CD4-positive, alpha-beta memory T cell (primary cell): Measurements from ENCODE around the gene CHD1. TPM values are rescaled to one million over a fixed set of nuclear protein-coding genes. Genes with fewer than 3 reads are reported as not detected.
"Not testable (repeated sequence)": the region's sequence is repeated elsewhere in the genome, so short reads cannot be mapped to it uniquely, and the experiment has no call there.

ENCODE experiments used
- CTCF ChIA-PET: fragments of 350-600 bp; sonication (Branson Sonifier 250); formaldehyde crosslinking; loops from one replicate; lab custom pipeline; 2021; ENCODE audit warnings: inconsistent platforms; ENCODE audit not compliant: partially characterized antibody; lab: Charles Lee
- POLR2A ChIA-PET: fragments of 350-600 bp; sonication (Branson Sonifier 250); formaldehyde crosslinking; loops from one replicate; lab custom pipeline; 2021; ENCODE audit not compliant: partially characterized antibody; lab: Charles Lee
- DNase-seq, 5 donors: peaks; one replicate each; pipeline versions ENCODE4 v3.0.0 to v3.0.0-alpha.2; 2020 to 2022; ENCODE audit warnings: mixed read lengths in 1 of 5
- H3K27ac ChIP-seq: one replicate; pipeline ENCODE4 v1.7.0; 2013; ENCODE audit warnings: low read depth, low read length
- H3K27me3 ChIP-seq: 2 replicates; pipeline ENCODE4 v1.7.0; 2013; ENCODE audit warnings: mild to moderate bottlenecking, low read length, moderate library complexity; ENCODE audit not compliant: insufficient read depth
- H3K36me3 ChIP-seq: 2 replicates; pipeline ENCODE4 v1.7.0; 2013; ENCODE audit warnings: mild to moderate bottlenecking, low read length, moderate library complexity; ENCODE audit not compliant: insufficient read depth
- H3K4me1 ChIP-seq: 2 replicates; pipeline ENCODE4 v1.7.0; 2013; ENCODE audit warnings: mild to moderate bottlenecking, low read length, moderate library complexity; ENCODE audit not compliant: insufficient read depth
- H3K4me3 ChIP-seq, 2 donors: one replicate each; pipeline ENCODE4 v1.7.0; 2013; ENCODE audit warnings: low read length in 2 of 2, mild to moderate bottlenecking in 1 of 2
- H3K9me3 ChIP-seq, 2 donors: one replicate each; pipeline ENCODE4 v1.7.0; 2013; ENCODE audit warnings: low read length in 2 of 2, control low read depth in 1 of 2; ENCODE audit not compliant: control insufficient read depth in 1 of 2
- H3K27ac Mint-ChIP-seq, 7 donors: one replicate each; pipeline ENCODE4 v1.8.0; 2020 to 2021; ENCODE audit warnings: mixed read lengths in 7 of 7, mild to moderate bottlenecking in 6 of 7, inconsistent platforms in 3 of 7, moderate library complexity in 3 of 7
- H3K27me3 Mint-ChIP-seq, 2 donors: one replicate each; pipeline ENCODE4 v1.8.0; 2020 to 2021; ENCODE audit warnings: mixed read lengths in 2 of 2
- H3K36me3 Mint-ChIP-seq, 2 donors: one replicate each; pipeline ENCODE4 v1.8.0; 2020 to 2021; ENCODE audit warnings: mixed read lengths in 2 of 2, inconsistent platforms in 1 of 2, mild to moderate bottlenecking in 1 of 2
- H3K4me1 Mint-ChIP-seq, 4 donors: one replicate each; pipeline ENCODE4 v1.8.0; 2020 to 2021; ENCODE audit warnings: mixed read lengths in 4 of 4, mild to moderate bottlenecking in 1 of 4
- H3K4me3 Mint-ChIP-seq, 8 donors: one replicate each; pipeline ENCODE4 v1.8.0; 2020 to 2021; ENCODE audit warnings: mixed read lengths in 8 of 8, mild to moderate bottlenecking in 7 of 8, moderate library complexity in 6 of 8, inconsistent platforms in 3 of 8
- H3K9me3 Mint-ChIP-seq, 8 donors: one replicate each; pipeline ENCODE4 v1.8.0; 2020 to 2021; ENCODE audit warnings: mixed read lengths in 8 of 8, mild to moderate bottlenecking in 5 of 8, inconsistent platforms in 3 of 8, moderate library complexity in 1 of 8
- intact Hi-C: fragments of 100-400 bp; cut with micrococcal nuclease; formaldehyde crosslinking; loops from one replicate; pipeline ENCODE4 v1.15.1; 2023
- polyA plus RNA-seq, 2 donors: library from polyadenylated mRNA; unstranded; fragments of 300-500 nt; fragmentation: Illumina TruSeq; gene quantifications; one replicate each; pipeline ENCODE4 v1.2.3, GENCODE V29; 2021
- total RNA-seq, 2 experiments: library from RNA; stranded (reverse); gene quantifications; one replicate each; pipeline ENCODE4 v1.2.3, GENCODE V29; 2021

Gene CHD1
- total and polyA plus RNA-seq, 4 experiments from 2014 or later, result 6.6 to 93.9 (median 53.2) TPM

GRCh38 chr5:98955888-98956287 is 27.1 kb upstream of the CHD1 start:
- H3K9me3 ChIP-seq, H3K27me3 ChIP-seq, H3K4me1 Mint-ChIP-seq, DNase-seq, H3K4me1 ChIP-seq, H3K27ac ChIP-seq, H3K27me3 Mint-ChIP-seq, POLR2A ChIA-PET, CTCF ChIA-PET, H3K36me3 ChIP-seq, H3K36me3 Mint-ChIP-seq, H3K4me3 Mint-ChIP-seq, H3K4me3 ChIP-seq, H3K27ac Mint-ChIP-seq, H3K9me3 Mint-ChIP-seq, intact Hi-C loops: not testable (repeated sequence)

- H3K4me3 ChIP-seq, H3K9me3 Mint-ChIP-seq, DNase-seq, H3K4me1 ChIP-seq, CTCF ChIA-PET, H3K9me3 ChIP-seq, H3K27ac Mint-ChIP-seq, intact Hi-C loops, H3K4me1 Mint-ChIP-seq, H3K27me3 ChIP-seq, H3K27me3 Mint-ChIP-seq, H3K27ac ChIP-seq, POLR2A ChIA-PET, H3K36me3 Mint-ChIP-seq, H3K4me3 Mint-ChIP-seq, H3K36me3 ChIP-seq: not testable (repeated sequence)
These were observed 26.7 kb upstream of the CHD1 start for GRCh38 chr5:98955471-98955870.

GRCh38 chr5:98954392-98955028 is 25.7 kb upstream of the CHD1 start:
- Histone ChIP-seq H3K9me3 (no peaks in the 10 kb centered on the region), H3K4me1 (no peaks in the 10 kb centered on the region), H3K27me3 (no peaks in the 10 kb centered on the region), H3K36me3 (no peaks in the 10 kb centered on the region), H3K4me3 (no peak overlapping the region), H3K27ac (no peak overlapping the region)
- Mint-ChIP-seq H3K27me3 (no peaks in the 10 kb centered on the region), H3K4me1 (no peaks in the 10 kb centered on the region), H3K9me3 (no peaks in the 10 kb centered on the region), H3K4me3 (no peak overlapping the region), H3K36me3 (no peaks in the 10 kb centered on the region), H3K27ac (peak overlapping the region in 2 of 7 donors; percentile 19 to 65)
- intact Hi-C loops, result no loop called here
- DNase-seq, result no peak
- ChIA-PET POLR2A (interaction anchor here (0.9 kb wide), 1 partner anchor 25 kb away, joined by 3 read pairs; no protein-coding TSS in a partner anchor), CTCF (no interaction called here)

GRCh38 chr5:98942847-98943246 is 14.0 kb upstream of the CHD1 start:
- intact Hi-C loops, result no loop called here
- POLR2A ChIA-PET, result interaction anchor here (2.4 to 5.9 kb wide), 2 partner anchors 13 kb away, joined by 10 to 29 read pairs; partner anchors contain the start of gene CHD1
- no peak overlapping the region for H3K27ac ChIP-seq

GRCh38 chr5:98941131-98941883 is 12.5 kb upstream of the CHD1 start:
- Mint-ChIP-seq H3K9me3 (no peaks in the 10 kb centered on the region), H3K4me1 (peaks cover 28 to 53% (median 39%) of the 10 kb centered on the region in 4 donors), H3K36me3 (no peaks in the 10 kb centered on the region), H3K27me3 (no peaks in the 10 kb centered on the region), H3K27ac (peak overlapping the region in 4 of 7 donors; percentile 22 to 83 (median 60)), H3K4me3 (no peak overlapping the region)
- H3K27ac ChIP-seq, result no peak overlapping the region
- H3K4me3 ChIP-seq, result no peak overlapping the region
- intact Hi-C loops, result no loop called here
- H3K9me3 ChIP-seq, result no peaks in the 10 kb centered on the region
- DNase-seq, result no peak
- CTCF ChIA-PET, result no interaction called here
- no peaks in the 10 kb centered on the region for H3K36me3 ChIP-seq
- H3K4me1 ChIP-seq, result peaks cover 18% of the 10 kb centered on the region
- H3K27me3 ChIP-seq, result no peaks in the 10 kb centered on the region
- POLR2A ChIA-PET, result interaction anchor here (5.9 kb wide), 1 partner anchor 12 kb away, joined by 29 read pairs; the partner anchor contains the start of gene CHD1

More at GRCh38 chr5:98942847-98943246, 14.0 kb upstream of the CHD1 start:
- DNase-seq, result no peak
- H3K4me3 Mint-ChIP-seq, result no peak overlapping the region
- no peaks in the 10 kb centered on the region for H3K27me3 Mint-ChIP-seq
- H3K9me3 Mint-ChIP-seq, result no peaks in the 10 kb centered on the region
- CTCF ChIA-PET, result no interaction called here
- H3K36me3 ChIP-seq, result no peaks in the 10 kb centered on the region
- no peaks in the 10 kb centered on the region for H3K9me3 ChIP-seq
- no peaks in the 10 kb centered on the region for H3K27me3 ChIP-seq
- H3K4me1 Mint-ChIP-seq, result peaks cover 27 to 48% (median 38%) of the 10 kb centered on the region in 4 donors
- H3K36me3 Mint-ChIP-seq, result no peaks in the 10 kb centered on the region
- H3K4me1 ChIP-seq, result peaks cover 11% of the 10 kb centered on the region
- H3K27ac Mint-ChIP-seq, result no peak overlapping the region
- H3K4me3 ChIP-seq, result no peak overlapping the region

GRCh38 chr5:98940581-98940980 is 11.8 kb upstream of the CHD1 start:
- no peaks in the 10 kb centered on the region for H3K27me3 ChIP-seq
- Mint-ChIP-seq H3K4me1 (peaks cover 25 to 60% (median 41%) of the 10 kb centered on the region in 4 donors), H3K27ac (peak overlapping the region in 5 of 7 donors; percentile 14 to 83 (median 32)), H3K4me3 (no peak overlapping the region), H3K9me3 (no peaks in the 10 kb centered on the region), H3K36me3 (no peaks in the 10 kb centered on the region), H3K27me3 (no peaks in the 10 kb centered on the region)
- ChIA-PET POLR2A (interaction anchor here (1.0 to 5.9 kb wide), 2 partner anchors 11 to 92 kb away, joined by 3 to 29 read pairs; partner anchors contain the start of gene CHD1), CTCF (interaction anchor here (1.1 kb wide), 1 partner anchor 87 kb away, joined by 3 read pairs; no protein-coding TSS in a partner anchor)
- H3K36me3 ChIP-seq, result no peaks in the 10 kb centered on the region
- peaks cover 18% of the 10 kb centered on the region for H3K4me1 ChIP-seq
- no peaks in the 10 kb centered on the region for H3K9me3 ChIP-seq
- DNase-seq, result no peak
- intact Hi-C loops, result no loop called here
- H3K27ac ChIP-seq, result no peak overlapping the region
- H3K4me3 ChIP-seq, result no peak overlapping the region

GRCh38 chr5:98938464-98938863 is 9.7 kb upstream of the CHD1 start:
- Mint-ChIP-seq H3K9me3 (no peaks in the 10 kb centered on the region), H3K4me1 (peaks cover 36 to 77% (median 54%) of the 10 kb centered on the region in 4 donors), H3K4me3 (peak overlapping the region in 1 of 8 donors; percentile 3), H3K27me3 (no peaks in the 10 kb centered on the region), H3K36me3 (peaks cover 0 to 2% of the 10 kb centered on the region in 2 donors), H3K27ac (peak overlapping the region in 5 of 7 donors; percentile 28 to 69 (median 54))
- DNase-seq, result no peak
- Histone ChIP-seq H3K27me3 (no peaks in the 10 kb centered on the region), H3K27ac (no peak overlapping the region), H3K36me3 (no peaks in the 10 kb centered on the region), H3K4me3 (no peak overlapping the region), H3K9me3 (no peaks in the 10 kb centered on the region), H3K4me1 (peaks cover 33% of the 10 kb centered on the region)
- intact Hi-C loops, result no loop called here
- ChIA-PET POLR2A (interaction anchor here (5.9 kb wide), 1 partner anchor 9 kb away, joined by 29 read pairs; the partner anchor contains the start of gene CHD1), CTCF (interaction anchor here (1.5 kb wide), 1 partner anchor 122 kb away, joined by 3 read pairs; no protein-coding TSS in a partner anchor)
